GM12878 (cell line): ENCODE data around the gene ARAP1. TPM values are rescaled to one million over a fixed set of nuclear protein-coding genes. Genes with fewer than 3 reads are reported as not detected.

ENCODE experiments used
- ATAC-seq: fragments of 200-7000 bp; cut with Tn5 transposase; 3 replicates; pipeline ENCODE4 v1.9.1; 2020; ENCODE audit warnings: mild to moderate bottlenecking, moderate library complexity
- BruUV-seq: library from RNA; stranded (reverse); fragments of 400-500 nt; replicated peaks from 2 replicates; lab custom pipeline; 2021; lab: Mats Ljungman, UMichigan
- CTCF ChIA-PET: fragments of 300-600 bp; sonication (Branson Sonifier 250); formaldehyde crosslinking; extraction: SDS; loops from one replicate; lab custom pipeline; 2021; ENCODE audit warnings: inconsistent platforms; lab: Yijun Ruan, JAX
- POLR2A ChIA-PET: fragments of 350-600 bp; formaldehyde crosslinking; extraction: SDS; loops from one replicate; lab custom pipeline; 2021; ENCODE audit warnings: inconsistent platforms; lab: Charles Lee
- RAD21 ChIA-PET: fragments of 300-600 bp; sonication (Branson Sonifier 250); formaldehyde crosslinking; loops from one replicate; lab custom pipeline; 2023; ENCODE audit warnings: antibody characterized with exemption; ENCODE audit not compliant: unreplicated experiment; lab: Charles Lee
- SMC1A ChIA-PET: fragments of 300-600 bp; sonication (Branson Sonifier 250); formaldehyde crosslinking; loops from one replicate; lab custom pipeline; 2023; ENCODE audit not compliant: unreplicated experiment, uncharacterized antibody; lab: Charles Lee
- DNase-seq: peaks from one replicate; pipeline ENCODE4 v3.0.0-alpha.2; 2011; ENCODE audit warnings: low read depth, low spot score
- FAIRE-seq: peaks from 3 replicates; lab custom pipeline; 2011; peaks lifted over from hg19 to GRCh38; lab: Jason Lieb, UNC
- H2AFZ ChIP-seq: 2 replicates; pipeline ENCODE4 v1.6.0; 2011; ENCODE audit warnings: low read depth, low read length, control low read depth; ENCODE audit not compliant: control insufficient read depth
- H3K27ac ChIP-seq: 2 replicates; pipeline ENCODE4 v1.5.1; 2011; ENCODE audit warnings: control low read depth; ENCODE audit not compliant: control insufficient read depth, insufficient read depth
- H3K27me3 ChIP-seq, 2 experiments: replicated peaks in 1 of 2; 2 replicates each; pipeline versions ENCODE4 v1.6.0 to v1.6.1; 2011; ENCODE audit warnings: low read length in 1 of 2; ENCODE audit not compliant: control insufficient read depth in 2 of 2, insufficient read depth in 2 of 2
- H3K36me3 ChIP-seq, 2 experiments: 2 replicates each; pipeline ENCODE4 v1.5.1; 2011; ENCODE audit warnings: low read length in 1 of 2; ENCODE audit not compliant: control insufficient read depth in 2 of 2, insufficient read depth in 2 of 2
- H3K4me1 ChIP-seq: 2 replicates; pipeline ENCODE4 v1.6.1; 2011; ENCODE audit warnings: mild to moderate bottlenecking, low read length, moderate library complexity, mixed read lengths; ENCODE audit not compliant: control insufficient read depth, insufficient read depth
- H3K4me2 ChIP-seq: 2 replicates; pipeline ENCODE4 v1.6.0; 2011; ENCODE audit warnings: control low read depth; ENCODE audit not compliant: control insufficient read depth, insufficient read depth
- H3K4me3 ChIP-seq: fragments of 200-600 bp; sonication (generic); 2 replicates; pipeline ENCODE4 v1.5.1; 2016
- H3K79me2 ChIP-seq: 2 replicates; pipeline ENCODE4 v1.6.0; 2011; ENCODE audit warnings: low read length; ENCODE audit not compliant: control insufficient read depth, insufficient read depth
- H3K9ac ChIP-seq: 2 replicates; pipeline ENCODE4 v1.8.0; 2011; ENCODE audit warnings: low read length, control low read depth, mixed read lengths; ENCODE audit not compliant: control insufficient read depth, insufficient read depth
- H3K9me3 ChIP-seq: replicated peaks from 3 replicates; pipeline ENCODE4 v1.5.1; 2011; ENCODE audit warnings: mild to moderate bottlenecking, low read length; ENCODE audit not compliant: control insufficient read depth, insufficient read depth
- H4K20me1 ChIP-seq: 2 replicates; pipeline ENCODE4 v1.6.0; 2011; ENCODE audit not compliant: control insufficient read depth, insufficient read depth
- ASH2L ChIP-seq: fragments of 300-600, 200-600 bp; sonication (generic); IDR thresholded peaks from 2 replicates; pipeline ENCODE4 v1.6.1; 2017; ENCODE audit warnings: low read depth, mild to moderate bottlenecking, borderline replicate concordance
- CHD2 ChIP-seq: IDR thresholded peaks from 2 replicates; pipeline ENCODE4 v1.6.1; 2011; ENCODE audit warnings: low read depth, low read length, improper control_type of control experiment, borderline replicate concordance
- ESRRA ChIP-seq: IDR thresholded peaks from 2 replicates; pipeline ENCODE4 v1.6.1; 2012; ENCODE audit warnings: mild to moderate bottlenecking, low read length, improper control_type of control experiment
- EZH2 ChIP-seq: IDR thresholded peaks from 2 replicates; pipeline ENCODE4 v1.6.1; 2012; ENCODE audit warnings: low read depth, mild to moderate bottlenecking, control low read depth, inconsistent platforms, low read length, borderline replicate concordance; ENCODE audit not compliant: control insufficient read depth
- JUNB ChIP-seq: IDR thresholded peaks from 2 replicates; pipeline ENCODE4 v1.6.1; 2016; ENCODE audit warnings: antibody characterized with exemption, mild to moderate bottlenecking
- MTA3 ChIP-seq: IDR thresholded peaks from 2 replicates; pipeline ENCODE4 v1.6.1; 2012; ENCODE audit warnings: low read length, inconsistent platforms, borderline replicate concordance
- WRNIP1 ChIP-seq: IDR thresholded peaks from 2 replicates; pipeline ENCODE4 v1.6.1; 2011; ENCODE audit warnings: low read depth, low read length, improper control_type of control experiment, borderline replicate concordance
- ZNF217 ChIP-seq: fragments of 450-650 bp; IDR thresholded peaks from 2 replicates; pipeline ENCODE4 v1.6.1; 2017; ENCODE audit warnings: antibody characterized with exemption, mild to moderate bottlenecking
- WGBS: methylation state at CpG from one replicate; pipeline ENCODE4 v1.1.6; 2016; ENCODE audit warnings: low lambda C conversion rate; ENCODE audit not compliant: insufficient replicate concordance, insufficient coverage; ENCODE audit errors: missing lambda C conversion rate; 5-methylcytosine and 5-hydroxymethylcytosine counted together
- in situ Hi-C: fragments of 300-500 bp; cut with MboI; formaldehyde crosslinking; loops from 9 replicates; pipeline ENCODE4 v1.14.3; 2018; ENCODE audit warnings: mixed read lengths
- intact Hi-C: fragments of 100-400 bp; cut with micrococcal nuclease; formaldehyde crosslinking; loops from one replicate; pipeline ENCODE4 v1.14.2; 2022; ENCODE audit not compliant: unreplicated experiment
- polyA plus RNA-seq, 11 experiments: library from polyadenylated mRNA; depleted of rRNA in 4 of 11; unstranded in 6 of 11; stranded (reverse) in 5 of 11; fragments of >200 nt; fragmentation: Nextera tagmentation in 4 of 11; fragmentation: Illumina TruSeq in 1 of 11; extraction: Ambion mirVana in 4 of 11; extraction: Trizol in 1 of 11; gene quantifications; 1 replicate in 1 of 11; 2 replicates in 10 of 11; pipeline versions ENCODE4 v1.2.1 to v1.2.3, GENCODE V29; 2011 to 2016; ENCODE audit warnings: inconsistent platforms in 2 of 11, missing spikeins in 2 of 11, low read depth in 1 of 11
- total RNA-seq, 4 experiments: library from RNA; depleted of rRNA in 3 of 4; stranded (reverse); fragments of >200 nt in 3 of 4; fragmentation: Illumina TruSeq in 1 of 4; extraction: Trizol in 1 of 4; gene quantifications; 2 replicates each; pipeline versions ENCODE4 v1.2.1 to v1.2.3, GENCODE V29; 2013 to 2021
- TF ChIP-seq, protein P1 (sequence below): fragments of 450-650 bp; IDR thresholded peaks from 2 replicates; pipeline ENCODE4 v1.6.1; 2017; ENCODE audit warnings: mild to moderate bottlenecking
- TF ChIP-seq, protein P2 (sequence below): fragments of 450-650 bp; IDR thresholded peaks from 2 replicates; pipeline ENCODE4 v1.6.1; 2017; ENCODE audit warnings: mild to moderate bottlenecking, low read depth, inconsistent platforms; ENCODE audit not compliant: poor library complexity, severe bottlenecking
- TF ChIP-seq, protein P3 (sequence below): fragments of 450-650 bp; IDR thresholded peaks from 2 replicates; pipeline ENCODE4 v1.6.1; 2014; ENCODE audit warnings: mild to moderate bottlenecking

Gene ARAP1
- total and polyA plus RNA-seq, 10 of the 15 experiments (the other 5 are each of a cell fraction or from before 2014, with no cell fraction given), result 0.55 to 102 (median 51.0) TPM

DNA sequence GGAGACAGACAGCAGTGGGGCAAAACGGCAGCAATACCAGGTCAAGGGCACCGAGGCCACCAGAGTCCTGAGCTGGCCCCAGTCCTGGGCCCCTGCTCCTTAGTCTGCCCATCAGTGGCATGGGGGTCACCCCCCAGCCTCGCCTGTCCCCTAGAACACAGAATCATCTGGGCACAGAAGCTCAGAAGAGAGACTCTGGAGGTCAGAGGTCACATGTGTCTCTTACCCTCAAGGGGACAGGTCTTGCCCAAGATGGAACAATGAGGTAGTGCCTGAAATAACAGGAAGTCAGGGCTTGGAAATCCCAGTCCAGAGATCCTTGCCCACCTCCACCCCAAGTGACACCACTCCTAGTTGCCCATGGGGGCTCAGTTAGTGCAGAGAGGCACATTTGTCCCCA, 98.6 kb downstream of the ARAP1 start:
- Histone ChIP-seq H3K27ac (no peak overlapping the region), H2AFZ (no peak overlapping the region), H3K79me2 (no peaks in the 10 kb centered on the region), H3K27me3 (peaks cover 0 to 3% of the 10 kb centered on the region in 2 experiments; a peak in 2 of 4 replicates), H3K36me3 (no peaks in the 10 kb centered on the region), H4K20me1 (no peaks in the 10 kb centered on the region; the same call in 1 of the 2 replicates), H3K4me3 (no peak overlapping the region), H3K9ac (no peak overlapping the region), H3K4me2 (no peak overlapping the region), H3K4me1 (no peaks in the 10 kb centered on the region), H3K9me3 (no peaks in the 10 kb centered on the region)
- ChIA-PET SMC1A (interaction anchor here (1.1 kb wide), 1 partner anchor 15 kb away, joined by 3 read pairs; no protein-coding TSS in a partner anchor), POLR2A (no interaction called here), CTCF (no interaction called here), RAD21 (no interaction called here)
- 11% methylated on average over 3 of the region's 3 CpGs for WGBS
- FAIRE-seq (no peak), DNase-seq (no peak), ATAC-seq (no peak)
- no TSS peak for BruUV-seq
- in situ Hi-C loops (no loop called here), intact Hi-C loops (no loop called here)
- TF ChIP-seq, protein P1, sequence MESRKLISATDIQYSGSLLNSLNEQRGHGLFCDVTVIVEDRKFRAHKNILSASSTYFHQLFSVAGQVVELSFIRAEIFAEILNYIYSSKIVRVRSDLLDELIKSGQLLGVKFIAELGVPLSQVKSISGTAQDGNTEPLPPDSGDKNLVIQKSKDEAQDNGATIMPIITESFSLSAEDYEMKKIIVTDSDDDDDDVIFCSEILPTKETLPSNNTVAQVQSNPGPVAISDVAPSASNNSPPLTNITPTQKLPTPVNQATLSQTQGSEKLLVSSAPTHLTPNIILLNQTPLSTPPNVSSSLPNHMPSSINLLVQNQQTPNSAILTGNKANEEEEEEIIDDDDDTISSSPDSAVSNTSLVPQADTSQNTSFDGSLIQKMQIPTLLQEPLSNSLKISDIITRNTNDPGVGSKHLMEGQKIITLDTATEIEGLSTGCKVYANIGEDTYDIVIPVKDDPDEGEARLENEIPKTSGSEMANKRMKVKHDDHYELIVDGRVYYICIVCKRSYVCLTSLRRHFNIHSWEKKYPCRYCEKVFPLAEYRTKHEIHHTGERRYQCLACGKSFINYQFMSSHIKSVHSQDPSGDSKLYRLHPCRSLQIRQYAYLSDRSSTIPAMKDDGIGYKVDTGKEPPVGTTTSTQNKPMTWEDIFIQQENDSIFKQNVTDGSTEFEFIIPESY, result no peak

DNA sequence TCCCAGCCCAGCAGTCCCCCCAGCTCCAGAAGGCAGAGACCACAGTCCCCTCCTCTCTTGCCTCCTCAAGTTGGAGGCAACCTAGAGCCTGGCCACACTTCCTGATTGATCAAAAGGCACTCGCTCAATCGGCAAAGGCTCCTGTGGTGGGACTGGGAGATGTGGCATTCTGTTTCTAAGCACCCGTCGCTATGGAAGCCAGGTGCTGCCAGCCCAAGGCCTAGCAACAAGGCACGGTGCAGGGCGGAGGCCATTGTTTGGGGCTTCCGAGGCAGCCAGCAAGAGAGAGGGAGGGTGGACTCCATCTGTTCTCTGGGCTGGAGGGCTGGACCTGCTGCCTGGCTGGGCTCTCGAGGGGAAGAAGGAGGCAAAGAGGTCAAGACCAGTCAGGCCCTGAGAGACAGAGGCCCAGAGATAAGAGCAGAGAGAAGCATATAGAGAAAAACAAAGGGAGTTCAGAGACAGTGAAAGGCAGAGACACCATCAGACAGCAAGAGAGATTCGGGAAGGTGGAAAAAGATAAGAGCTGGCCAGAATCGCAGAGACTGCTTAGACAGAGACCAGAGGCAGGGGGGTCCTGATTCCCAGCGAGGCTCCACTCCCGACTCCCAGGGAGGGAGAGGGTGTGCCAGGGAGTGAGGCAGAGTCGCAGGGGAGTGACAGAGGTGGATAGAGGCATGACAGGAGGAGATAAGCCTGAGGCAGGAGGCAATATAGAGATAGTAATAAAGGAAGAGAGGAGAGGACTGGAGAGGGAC, 99.2 kb downstream of the ARAP1 start:
- SMC1A ChIA-PET, result no interaction called here
- no peak for ATAC-seq
- WGBS, result 45% methylated on average over 13 of the region's 13 CpGs
- no peak for TF ChIP-seq MTA3
- no peak for TF ChIP-seq CHD2
- TF ChIP-seq, protein P2, sequence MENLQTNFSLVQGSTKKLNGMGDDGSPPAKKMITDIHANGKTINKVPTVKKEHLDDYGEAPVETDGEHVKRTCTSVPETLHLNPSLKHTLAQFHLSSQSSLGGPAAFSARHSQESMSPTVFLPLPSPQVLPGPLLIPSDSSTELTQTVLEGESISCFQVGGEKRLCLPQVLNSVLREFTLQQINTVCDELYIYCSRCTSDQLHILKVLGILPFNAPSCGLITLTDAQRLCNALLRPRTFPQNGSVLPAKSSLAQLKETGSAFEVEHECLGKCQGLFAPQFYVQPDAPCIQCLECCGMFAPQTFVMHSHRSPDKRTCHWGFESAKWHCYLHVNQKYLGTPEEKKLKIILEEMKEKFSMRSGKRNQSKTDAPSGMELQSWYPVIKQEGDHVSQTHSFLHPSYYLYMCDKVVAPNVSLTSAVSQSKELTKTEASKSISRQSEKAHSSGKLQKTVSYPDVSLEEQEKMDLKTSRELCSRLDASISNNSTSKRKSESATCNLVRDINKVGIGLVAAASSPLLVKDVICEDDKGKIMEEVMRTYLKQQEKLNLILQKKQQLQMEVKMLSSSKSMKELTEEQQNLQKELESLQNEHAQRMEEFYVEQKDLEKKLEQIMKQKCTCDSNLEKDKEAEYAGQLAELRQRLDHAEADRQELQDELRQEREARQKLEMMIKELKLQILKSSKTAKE, result no peak
- no peak for TF ChIP-seq ZNF217
- no peak for TF ChIP-seq EZH2
- TF ChIP-seq ASH2L, result no peak
- no peak for TF ChIP-seq ESRRA
- no peak for TF ChIP-seq WRNIP1
- TF ChIP-seq, protein P3, sequence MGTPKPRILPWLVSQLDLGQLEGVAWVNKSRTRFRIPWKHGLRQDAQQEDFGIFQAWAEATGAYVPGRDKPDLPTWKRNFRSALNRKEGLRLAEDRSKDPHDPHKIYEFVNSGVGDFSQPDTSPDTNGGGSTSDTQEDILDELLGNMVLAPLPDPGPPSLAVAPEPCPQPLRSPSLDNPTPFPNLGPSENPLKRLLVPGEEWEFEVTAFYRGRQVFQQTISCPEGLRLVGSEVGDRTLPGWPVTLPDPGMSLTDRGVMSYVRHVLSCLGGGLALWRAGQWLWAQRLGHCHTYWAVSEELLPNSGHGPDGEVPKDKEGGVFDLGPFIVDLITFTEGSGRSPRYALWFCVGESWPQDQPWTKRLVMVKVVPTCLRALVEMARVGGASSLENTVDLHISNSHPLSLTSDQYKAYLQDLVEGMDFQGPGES, result no peak
- TF ChIP-seq JUNB, result no peak

More for the DNA sequence above, 99.2 kb downstream of the ARAP1 start:
- in situ Hi-C loops (no loop called here), intact Hi-C loops (no loop called here)
- DNase-seq, result no peak
- Histone ChIP-seq H3K4me2 (no peak overlapping the region), H3K27ac (no peak overlapping the region), H3K4me3 (no peak overlapping the region), H3K9ac (no peak overlapping the region), H3K27me3 (peaks cover 0 to 3% of the 10 kb centered on the region in 2 experiments; a peak in 2 of 4 replicates), H3K36me3 (no peaks in the 10 kb centered on the region), H2AFZ (no peak overlapping the region), H3K79me2 (no peaks in the 10 kb centered on the region), H4K20me1 (no peaks in the 10 kb centered on the region; the same call in 1 of the 2 replicates), H3K9me3 (no peaks in the 10 kb centered on the region), H3K4me1 (no peaks in the 10 kb centered on the region)
- RAD21 ChIA-PET, result no interaction called here
- FAIRE-seq, result no peak
- no TSS peak for BruUV-seq
- CTCF ChIA-PET, result no interaction called here
- POLR2A ChIA-PET, result no interaction called here
